Adipose tissue (tissue), 3 donors: ENCODE data around the gene CADM3. TPM values are rescaled to one million over a fixed set of nuclear protein-coding genes. Genes with fewer than 3 reads are reported as not detected.

Experiments
- H3K27ac ChIP-seq: one replicate; pipeline ENCODE4 v1.5.1; 2013; ENCODE audit warnings: low read depth, low read length
- WGBS, 3 donors: extraction: QIAGEN DNeasy Blood & Tissue Kit; methylation state at CpG; one replicate each; pipeline ENCODE4 v1.1.7; 2013; 5-methylcytosine and 5-hydroxymethylcytosine counted together
- polyA plus RNA-seq, 3 donors: library from polyadenylated mRNA; stranded (reverse); fragments of 200-250 nt; gene quantifications; one replicate each; pipeline ENCODE4 v1.2.3, GENCODE V29; 2013
- donor health status: healthy with polysubstance abuse.
- donor health status: Bipolar disorder and iron deficiency.
- donor health status: healthy.

Gene CADM3
- polyA plus RNA-seq, 3 donors = 1.2 to 19.0 (median 10.4) TPM

GRCh38 chr1:159171688-159172501, 480 bp downstream of the CADM3 start:
- no peak overlapping the region for H3K27ac ChIP-seq
- 1% methylated on average over 49 of the region's 49 CpGs for WGBS, 3 donors

GRCh38 chr1:159172614-159173291, 1.3 kb downstream of the CADM3 start:
- no peak overlapping the region for H3K27ac ChIP-seq
- WGBS, 3 donors = 1 to 3% (median 2%) methylated on average over 17 of the region's 17 CpGs

GRCh38 chr1:159173320-159173719, 1.9 kb downstream of the CADM3 start:
- H3K27ac ChIP-seq = no peak overlapping the region
- 25 to 35% (median 28%) methylated on average over 7 of the region's 7 CpGs for WGBS, 3 donors

- no peak overlapping the region for H3K27ac ChIP-seq
- 79 to 81% (median 80%) methylated on average over 2 of the region's 2 CpGs for WGBS, 3 donors
Measured at GRCh38 chr1:159175571-159175970, 4.2 kb downstream of the CADM3 start.

- H3K27ac ChIP-seq = no peak overlapping the region
- WGBS, 3 donors = 8 to 18% (median 16%) methylated on average over 3 of the region's 3 CpGs
Measured at GRCh38 chr1:159177272-159177907, 6.0 kb downstream of the CADM3 start.

- no peak overlapping the region for H3K27ac ChIP-seq
Measured at GRCh38 chr1:159179906-159180305, 8.5 kb downstream of the CADM3 start.

- H3K27ac ChIP-seq = no peak overlapping the region
- WGBS, 3 donors = 92 to 99% (median 95%) methylated on average over 2 of the region's 2 CpGs
Measured at GRCh38 chr1:159180516-159180915, 9.1 kb downstream of the CADM3 start.

- WGBS, 3 donors = 23 to 58% (median 48%) methylated on average over 4 of the region's 4 CpGs
Measured at GRCh38 chr1:159181328-159182024, 10.1 kb downstream of the CADM3 start.

GRCh38 chr1:159184201-159184600, 12.8 kb downstream of the CADM3 start:
- H3K27ac ChIP-seq = no peak overlapping the region
- 65 to 78% (median 77%) methylated on average over 2 of the region's 2 CpGs for WGBS, 3 donors

More at GRCh38 chr1:159181328-159182024, 10.1 kb downstream of the CADM3 start:
- H3K27ac ChIP-seq = no peak overlapping the region

- 69 to 87% (median 86%) methylated on average over 5 of the region's 5 CpGs for WGBS, 3 donors
- no peak overlapping the region for H3K27ac ChIP-seq
Measured at GRCh38 chr1:159185121-159185520, 13.7 kb downstream of the CADM3 start.

- H3K27ac ChIP-seq = no peak overlapping the region
- 21 to 61% (median 57%) methylated on average over 3 of the region's 3 CpGs for WGBS, 3 donors
Measured at GRCh38 chr1:159187033-159187432, 15.6 kb downstream of the CADM3 start.

- WGBS, 3 donors = 19 to 41% (median 38%) methylated on average over 14 of the region's 14 CpGs
- H3K27ac ChIP-seq = no peak overlapping the region
Measured at GRCh38 chr1:159187647-159188374, 16.4 kb downstream of the CADM3 start.

GRCh38 chr1:159188375-159188788, 17.0 kb downstream of the CADM3 start:
- WGBS, 3 donors = 1 to 3% (median 2%) methylated on average over 24 of the region's 24 CpGs
- H3K27ac ChIP-seq = no peak overlapping the region

- WGBS, 3 donors = 57 to 87% (median 84%) methylated on average over 2 of the region's 2 CpGs
- no peak overlapping the region for H3K27ac ChIP-seq
Measured at GRCh38 chr1:159190441-159190840, 19.0 kb downstream of the CADM3 start.

- 48 to 81% (median 71%) methylated on average over 5 of the region's 5 CpGs for WGBS, 3 donors
- no peak overlapping the region for H3K27ac ChIP-seq
Measured at GRCh38 chr1:159196543-159196942, 25.1 kb downstream of the CADM3 start.

GRCh38 chr1:159197561-159198557, 26.4 kb downstream of the CADM3 start:
- WGBS, 3 donors = 37 to 46% (median 41%) methylated on average over 12 of the region's 12 CpGs
- no peak overlapping the region for H3K27ac ChIP-seq

GRCh38 chr1:159199901-159200300, 28.5 kb downstream of the CADM3 start:
- no peak overlapping the region for H3K27ac ChIP-seq
- WGBS, 3 donors = 67 to 81% (median 71%) methylated on average over 5 of the region's 5 CpGs
